ENCODE data around the gene PECR.

DNA sequence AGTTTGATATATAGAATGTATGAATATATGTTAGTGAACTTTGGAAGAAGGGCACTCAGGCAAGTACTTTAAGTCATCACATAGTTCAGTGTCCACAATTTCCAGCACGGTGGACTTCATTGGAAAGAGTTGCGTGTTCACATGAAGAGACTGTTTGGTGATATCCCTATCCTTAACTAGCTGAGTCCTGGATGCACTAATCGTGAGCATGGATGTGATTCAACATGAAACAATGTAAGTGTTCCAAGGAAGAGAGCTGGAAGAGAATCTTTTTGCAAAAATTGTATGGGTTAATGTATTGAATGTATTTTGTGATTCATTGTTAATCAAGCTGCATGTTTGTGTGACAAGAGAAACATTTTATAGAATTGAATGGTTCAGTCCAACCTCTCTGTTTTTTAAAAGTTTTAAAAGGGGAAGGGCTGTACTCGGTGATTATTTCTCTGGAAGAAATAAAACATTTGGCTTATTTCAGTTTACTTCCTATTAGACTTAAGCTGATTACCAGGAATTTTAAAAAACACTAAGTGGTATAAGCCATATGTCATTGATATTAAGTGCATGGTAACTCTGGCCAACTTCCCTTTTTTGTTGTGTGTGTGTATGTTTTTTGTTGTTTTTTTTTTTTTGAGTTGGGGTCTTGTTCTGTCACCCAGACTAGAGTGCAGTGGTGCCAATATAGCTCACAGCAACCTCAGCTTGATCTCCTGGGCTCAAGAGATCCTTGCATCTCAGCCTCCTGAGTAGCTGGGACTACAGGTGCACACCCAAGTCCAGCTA, 36.1 kb upstream of the PECR start:
- TF ChIP-seq SIN3A (IDR thresholded peaks at IDR 0.05; ENCODE audit: borderline replicate concordance, insufficient read depth, low read length) = no peak
- TF ChIP-seq POLR2AphosphoS5 (IDR thresholded peaks at IDR 0.05; ENCODE audit: low read depth, low read length) = no peak
